Peyer's patch (tissue), 4 donors: ENCODE measurements around the gene OSBPL9. TPM values are rescaled to one million over a fixed set of nuclear protein-coding genes. Genes with fewer than 3 reads are reported as not detected.

Source experiments
- DNase-seq, 3 donors: peaks; one replicate each; pipeline ENCODE4 v3.0.0-alpha.2; 2017 to 2019
- H3K27ac ChIP-seq, 4 donors: fragments of 200-600 bp; sonication (generic); one replicate each; pipeline ENCODE4 v1.5.1; 2016 to 2019
- H3K27me3 ChIP-seq, 2 donors: fragments of 200-600 bp; sonication (generic); one replicate each; pipeline ENCODE4 v1.5.1; 2019
- H3K36me3 ChIP-seq, 3 donors: fragments of 200-600 bp; sonication (generic); one replicate each; pipeline ENCODE4 v1.5.1; 2016 to 2019
- H3K4me1 ChIP-seq, 4 donors: fragments of 200-600 bp; sonication (generic); one replicate each; pipeline ENCODE4 v1.5.1; 2016 to 2019
- H3K4me3 ChIP-seq, 4 donors: fragments of 200-600 bp; sonication (generic); 1 replicate in 3 of 4; 2 replicates in 1 of 4; pipeline ENCODE4 v1.5.1; 2016 to 2019; ENCODE audit warnings: mild to moderate bottlenecking in 1 of 4
- H3K9me3 ChIP-seq, 4 donors: fragments of 200-600 bp; sonication (generic); one replicate each; pipeline ENCODE4 v1.5.1; 2016 to 2019; ENCODE audit warnings: mild to moderate bottlenecking in 1 of 4
- CTCF ChIP-seq, 6 experiments: fragments of 450-650 bp in 4 of 6; fragments of 200-600 bp in 2 of 6; sonication (generic) in 1 of 6; IDR thresholded peaks; one replicate each; pipeline ENCODE4 v1.5.1; 2017 to 2019; ENCODE audit warnings: antibody characterized with exemption in 6 of 6, mild to moderate bottlenecking in 3 of 6, moderate library complexity in 1 of 6
- POLR2A ChIP-seq, 2 donors: fragments of 450-650 bp; IDR thresholded peaks; one replicate each; pipeline ENCODE4 v1.5.1; 2017; ENCODE audit warnings: antibody characterized with exemption in 2 of 2, mild to moderate bottlenecking in 2 of 2, moderate library complexity in 2 of 2
- total RNA-seq, 4 donors: library from RNA; depleted of rRNA; stranded (reverse); fragments of >200 nt; gene quantifications; one replicate each; pipeline ENCODE4 v1.1.0, GENCODE V29; 2016

The OSBPL9 gene
- total RNA-seq, 4 donors from 2014 or later, result 54.1 to 597 (median 69.8) TPM

- no peaks in the 10 kb centered on the region for H3K4me1 ChIP-seq
- H3K27ac ChIP-seq, result no peak overlapping the region
- no peak for DNase-seq
- no peak overlapping the region for H3K4me3 ChIP-seq
- peaks cover 0 to 40% (median 0%) of the 10 kb centered on the region in 3 donors for H3K36me3 ChIP-seq
- no peaks in the 10 kb centered on the region for H3K9me3 ChIP-seq
- H3K27me3 ChIP-seq, result no peaks in the 10 kb centered on the region
- TF ChIP-seq CTCF (IDR thresholded peaks at IDR 0.05) (no peak), POLR2A (IDR thresholded peaks at IDR 0.05) (no peak)
Measured at GRCh38 chr1:51752073-51752948, 135.4 kb downstream of the OSBPL9 start.

- peaks cover 0 to 35% (median 0%) of the 10 kb centered on the region in 3 donors for H3K36me3 ChIP-seq
- no peaks in the 10 kb centered on the region for H3K27me3 ChIP-seq
- no peak for DNase-seq
- TF ChIP-seq CTCF (IDR thresholded peaks at IDR 0.05) (no peak), POLR2A (IDR thresholded peaks at IDR 0.05) (no peak)
- H3K4me1 ChIP-seq, result no peaks in the 10 kb centered on the region
- H3K9me3 ChIP-seq, result no peaks in the 10 kb centered on the region
- no peak overlapping the region for H3K27ac ChIP-seq
- no peak overlapping the region for H3K4me3 ChIP-seq
Measured at GRCh38 chr1:51753969-51754368, 137.1 kb downstream of the OSBPL9 start.

GRCh38 chr1:51754666-51755065 lies 137.8 kb downstream of the OSBPL9 start:
- no peaks in the 10 kb centered on the region for H3K9me3 ChIP-seq
- TF ChIP-seq CTCF (IDR thresholded peaks at IDR 0.05), result no peak
- no peak for TF ChIP-seq POLR2A (IDR thresholded peaks at IDR 0.05)
- H3K36me3 ChIP-seq, result peaks cover 0 to 30% (median 0%) of the 10 kb centered on the region in 3 donors
- no peak overlapping the region for H3K4me3 ChIP-seq
- no peaks in the 10 kb centered on the region for H3K27me3 ChIP-seq
- DNase-seq, result no peak
- no peaks in the 10 kb centered on the region for H3K4me1 ChIP-seq
- H3K27ac ChIP-seq, result no peak overlapping the region

GRCh38 chr1:51755437-51755836 lies 138.5 kb downstream of the OSBPL9 start:
- Histone ChIP-seq H3K4me1 (no peaks in the 10 kb centered on the region), H3K36me3 (peaks cover 0 to 30% (median 0%) of the 10 kb centered on the region in 3 donors), H3K27me3 (no peaks in the 10 kb centered on the region), H3K27ac (no peak overlapping the region), H3K4me3 (no peak overlapping the region), H3K9me3 (no peaks in the 10 kb centered on the region)
- TF ChIP-seq POLR2A (IDR thresholded peaks at IDR 0.05) (no peak), CTCF (IDR thresholded peaks at IDR 0.05) (no peak)
- no peak for DNase-seq

- no peak overlapping the region for H3K27ac ChIP-seq
- H3K9me3 ChIP-seq, result no peaks in the 10 kb centered on the region
- no peaks in the 10 kb centered on the region for H3K27me3 ChIP-seq
- peaks cover 0 to 30% (median 0%) of the 10 kb centered on the region in 3 donors for H3K36me3 ChIP-seq
- no peak overlapping the region for H3K4me3 ChIP-seq
- DNase-seq, result no peak
- TF ChIP-seq POLR2A (IDR thresholded peaks at IDR 0.05) (no peak), CTCF (IDR thresholded peaks at IDR 0.05) (no peak)
- no peaks in the 10 kb centered on the region for H3K4me1 ChIP-seq
Measured at GRCh38 chr1:51756290-51756689, 139.4 kb downstream of the OSBPL9 start.
